H1 (cell line): ENCODE data around the gene TNFRSF8. TPM values are rescaled to one million over a fixed set of nuclear protein-coding genes. Genes with fewer than 3 reads are reported as not detected.

ENCODE experiments used
- CTCF ChIA-PET: fragments of 300-600 bp; sonication (Branson Sonifier 250); formaldehyde crosslinking; loops from one replicate; lab custom pipeline; 2021; ENCODE audit not compliant: partially characterized antibody; lab: Charles Lee
- POLR2A ChIA-PET: fragments of 300-600 bp; sonication (Branson Sonifier 250); formaldehyde crosslinking; loops from one replicate; lab custom pipeline; 2021; ENCODE audit warnings: inconsistent platforms; ENCODE audit not compliant: partially characterized antibody; lab: Charles Lee
- DNase-seq, 2 experiments: peaks; one replicate each; pipeline versions ENCODE4 v3.0.0 to v3.0.0-alpha.2; 2010 to 2022; ENCODE audit warnings: low spot score in 2 of 2, low read depth in 1 of 2, mixed read lengths in 1 of 2
- FAIRE-seq: peaks from 2 replicates; lab custom pipeline; 2011; peaks lifted over from hg19 to GRCh38; lab: Jason Lieb, UNC
- H2AFZ ChIP-seq: 2 replicates; pipeline ENCODE4 v1.8.1; 2012; ENCODE audit warnings: low read length, inconsistent platforms
- H2AK5ac ChIP-seq: 2 replicates; pipeline ENCODE4 v1.6.1; 2013; ENCODE audit warnings: low read depth, low read length
- H2BK120ac ChIP-seq: replicated peaks from 2 replicates; pipeline ENCODE3; 2013; ENCODE audit warnings: low read depth, low read length, inconsistent platforms
- H2BK12ac ChIP-seq: 2 replicates; pipeline ENCODE4 v1.6.1; 2013; ENCODE audit warnings: low read depth, low read length
- H2BK15ac ChIP-seq: 2 replicates; pipeline ENCODE4 v1.6.1; 2013; ENCODE audit warnings: low read length
- H2BK20ac ChIP-seq: 2 replicates; pipeline ENCODE4 v1.6.1; 2013; ENCODE audit warnings: low read length
- H2BK5ac ChIP-seq: 2 replicates; pipeline ENCODE4 v1.6.1; 2013; ENCODE audit warnings: low read depth, low read length
- H3K14ac ChIP-seq: 2 replicates; pipeline ENCODE4 v1.6.1; 2013; ENCODE audit warnings: inconsistent platforms; ENCODE audit not compliant: insufficient read length
- H3K18ac ChIP-seq: 2 replicates; pipeline ENCODE4 v1.6.1; 2013; ENCODE audit warnings: low read length; ENCODE audit errors: extremely low read depth
- H3K23ac ChIP-seq: 2 replicates; pipeline ENCODE4 v1.6.1; 2013; ENCODE audit warnings: inconsistent platforms; ENCODE audit not compliant: insufficient read length
- H3K23me2 ChIP-seq: 2 replicates; pipeline ENCODE4 v1.6.1; 2013; ENCODE audit warnings: low read depth, low read length
- H3K27ac ChIP-seq: 2 replicates; pipeline ENCODE4 v1.6.1; 2011; ENCODE audit warnings: low read depth, low read length, inconsistent platforms
- H3K27me3 ChIP-seq, 4 experiments: replicated peaks in 1 of 4; 1 replicate in 1 of 4; 2 replicates in 3 of 4; pipeline versions ENCODE4 v1.6.1 to v1.8.1; 2011 to 2013; ENCODE audit warnings: low read length in 3 of 4, mild to moderate bottlenecking in 3 of 4, inconsistent platforms in 2 of 4, mixed read lengths in 2 of 4, moderate library complexity in 1 of 4; ENCODE audit not compliant: control insufficient read depth in 3 of 4, insufficient read depth in 3 of 4; ENCODE audit errors: extremely low read depth in 1 of 4
- H3K36me3 ChIP-seq, 4 experiments: 2 replicates each; pipeline versions ENCODE4 v1.6.1 to v1.8.1; 2011 to 2013; ENCODE audit warnings: mild to moderate bottlenecking in 4 of 4, low read length in 3 of 4, moderate library complexity in 2 of 4, control low read depth in 1 of 4, inconsistent platforms in 1 of 4; ENCODE audit not compliant: insufficient read depth in 4 of 4, control insufficient read depth in 2 of 4
- H3K4ac ChIP-seq: replicated peaks from 2 replicates; pipeline ENCODE3; 2013; ENCODE audit warnings: low read length, low read depth, mixed read lengths, inconsistent platforms; ENCODE audit not compliant: insufficient read length
- H3K4me1 ChIP-seq, 4 experiments: replicated peaks in 1 of 4; 1 replicate in 1 of 4; 2 replicates in 3 of 4; pipeline versions ENCODE4 v1.6.1 to v1.8.1; 2011 to 2013; ENCODE audit warnings: low read length in 3 of 4, inconsistent platforms in 2 of 4, mixed read lengths in 1 of 4; ENCODE audit not compliant: insufficient read depth in 4 of 4, control insufficient read depth in 3 of 4
- H3K4me2 ChIP-seq, 2 experiments: 2 replicates each; pipeline versions ENCODE4 v1.6.1 to v1.8.1; 2011 to 2013; ENCODE audit warnings: low read depth in 2 of 2, low read length in 2 of 2, control low read depth in 1 of 2, inconsistent platforms in 1 of 2, mild to moderate bottlenecking in 1 of 2; ENCODE audit not compliant: insufficient read depth in 1 of 2
- H3K4me3 ChIP-seq, 4 experiments: fragments of 200-600, 300-600 bp in 1 of 4; sonication (generic), shearing (Covaris generic), sonication (Bioruptor Twin) in 1 of 4; 2 replicates each; pipeline versions ENCODE4 v1.5.1 to v1.8.1; 2011 to 2016; ENCODE audit warnings: low read length in 4 of 4, low read depth in 3 of 4, control low read depth in 2 of 4, inconsistent platforms in 2 of 4, mild to moderate bottlenecking in 2 of 4, mixed read lengths in 1 of 4, moderate library complexity in 1 of 4; ENCODE audit not compliant: insufficient read depth in 2 of 4; ENCODE audit errors: extremely low read depth in 1 of 4
- H3K56ac ChIP-seq: replicated peaks from 2 replicates; pipeline ENCODE3; 2013; ENCODE audit warnings: low read depth, mild to moderate bottlenecking, mixed read lengths, low read length, inconsistent platforms; ENCODE audit not compliant: insufficient read length
- H3K79me1 ChIP-seq: 2 replicates; pipeline ENCODE4 v1.6.1; 2013; ENCODE audit warnings: low read depth, low read length, control low read depth
- H3K79me2 ChIP-seq, 2 experiments: 2 replicates each; pipeline versions ENCODE4 v1.6.1 to v1.8.1; 2012 to 2013; ENCODE audit warnings: low read length in 2 of 2, mild to moderate bottlenecking in 2 of 2, inconsistent platforms in 1 of 2; ENCODE audit not compliant: insufficient read depth in 2 of 2, control insufficient read depth in 1 of 2
- H3K9ac ChIP-seq, 4 experiments: replicated peaks in 1 of 4; 1 replicate in 1 of 4; 2 replicates in 3 of 4; pipeline versions ENCODE4 v1.6.1 to v1.8.1; 2011 to 2013; ENCODE audit warnings: low read depth in 3 of 4, low read length in 3 of 4, control low read depth in 2 of 4, mild to moderate bottlenecking in 2 of 4, moderate library complexity in 2 of 4, inconsistent platforms in 1 of 4; ENCODE audit errors: extremely low read depth in 1 of 4
- H3K9me3 ChIP-seq, 2 experiments: 2 replicates each; pipeline versions ENCODE4 v1.6.1 to v1.8.1; 2012 to 2013; ENCODE audit warnings: mild to moderate bottlenecking in 2 of 2, moderate library complexity in 2 of 2, control low read depth in 1 of 2, inconsistent platforms in 1 of 2, low read depth in 1 of 2, low read length in 1 of 2, mixed read lengths in 1 of 2; ENCODE audit not compliant: insufficient read depth in 2 of 2
- H4K20me1 ChIP-seq, 2 experiments: replicated peaks in 1 of 2; 2 replicates each; pipeline versions ENCODE3 to v1.8.1; 2011 to 2013; ENCODE audit warnings: inconsistent platforms in 2 of 2, low read length in 2 of 2, mild to moderate bottlenecking in 1 of 2; ENCODE audit not compliant: insufficient read depth in 2 of 2, control insufficient read depth in 1 of 2
- H4K5ac ChIP-seq: 2 replicates; pipeline ENCODE4 v1.6.1; 2013; ENCODE audit warnings: low read length, low read depth, mixed read lengths, inconsistent platforms; ENCODE audit not compliant: insufficient read length
- H4K8ac ChIP-seq: 2 replicates; pipeline ENCODE4 v1.8.0; 2013; ENCODE audit warnings: mild to moderate bottlenecking, moderate library complexity, low read length, inconsistent platforms; ENCODE audit not compliant: insufficient read depth; ENCODE audit errors: extremely low read depth
- H4K91ac ChIP-seq: replicated peaks from 2 replicates; pipeline ENCODE3; 2013; ENCODE audit warnings: low read length, mixed read lengths, inconsistent platforms; ENCODE audit not compliant: insufficient read length
- BACH1 ChIP-seq: IDR thresholded peaks from 2 replicates; pipeline ENCODE4 v1.6.1; 2012; ENCODE audit warnings: low read length, improper control_type of control experiment
- KDM1A ChIP-seq: fragments of 200-600, 300-600 bp; sonication (generic); IDR thresholded peaks from 2 replicates; pipeline ENCODE4 v1.7.1; 2016; ENCODE audit warnings: mild to moderate bottlenecking, low read length, borderline replicate concordance
- RBBP5 ChIP-seq: IDR thresholded peaks from 2 replicates; pipeline ENCODE4 v1.7.1; 2012; ENCODE audit warnings: low read depth, mild to moderate bottlenecking, inconsistent platforms, low read length, moderate library complexity, borderline replicate concordance
- WGBS, 2 experiments: shearing (Covaris generic) in 1 of 2; methylation state at CpG; one replicate each; pipeline versions ENCODE4 v1.1.6 to v1.1.7; 2013 to 2015; ENCODE audit warnings: low lambda C conversion rate in 2 of 2, mixed read lengths in 2 of 2, inconsistent platforms in 1 of 2, low coverage in 1 of 2, missing lambda C conversion rate in 1 of 2; ENCODE audit not compliant: insufficient replicate concordance in 2 of 2, insufficient coverage in 1 of 2, insufficient read length in 1 of 2; ENCODE audit errors: extremely low coverage in 1 of 2, missing lambda C conversion rate in 1 of 2; 5-methylcytosine and 5-hydroxymethylcytosine counted together
- polyA plus RNA-seq, 7 experiments: library from polyadenylated mRNA; depleted of rRNA in 3 of 7; stranded (reverse) in 5 of 7; unstranded in 2 of 7; fragments of >200 nt in 5 of 7; fragments of 200-250 nt in 2 of 7; gene quantifications; 1 replicate in 5 of 7; 2 replicates in 1 of 7; 4 replicates in 1 of 7; pipeline versions ENCODE4 v1.2.1 to v1.2.3, GENCODE V29; 2011 to 2013; ENCODE audit warnings: missing spikeins in 2 of 7, mixed read lengths in 2 of 7
- total RNA-seq: library from RNA; stranded (reverse); fragmentation: NEBNext Ultra II Directional; extraction: Animal tissue kit (Norgen Biotek cat#: 25700); gene quantifications from 2 replicates; pipeline ENCODE4 v1.2.1, GENCODE V29; 2021

TNFRSF8 gene
- total and polyA plus RNA-seq, 2 of the 8 experiments (the other 6 are each of a cell fraction or from before 2014, with no cell fraction given) = 23.2 to 32.7 TPM

DNA sequence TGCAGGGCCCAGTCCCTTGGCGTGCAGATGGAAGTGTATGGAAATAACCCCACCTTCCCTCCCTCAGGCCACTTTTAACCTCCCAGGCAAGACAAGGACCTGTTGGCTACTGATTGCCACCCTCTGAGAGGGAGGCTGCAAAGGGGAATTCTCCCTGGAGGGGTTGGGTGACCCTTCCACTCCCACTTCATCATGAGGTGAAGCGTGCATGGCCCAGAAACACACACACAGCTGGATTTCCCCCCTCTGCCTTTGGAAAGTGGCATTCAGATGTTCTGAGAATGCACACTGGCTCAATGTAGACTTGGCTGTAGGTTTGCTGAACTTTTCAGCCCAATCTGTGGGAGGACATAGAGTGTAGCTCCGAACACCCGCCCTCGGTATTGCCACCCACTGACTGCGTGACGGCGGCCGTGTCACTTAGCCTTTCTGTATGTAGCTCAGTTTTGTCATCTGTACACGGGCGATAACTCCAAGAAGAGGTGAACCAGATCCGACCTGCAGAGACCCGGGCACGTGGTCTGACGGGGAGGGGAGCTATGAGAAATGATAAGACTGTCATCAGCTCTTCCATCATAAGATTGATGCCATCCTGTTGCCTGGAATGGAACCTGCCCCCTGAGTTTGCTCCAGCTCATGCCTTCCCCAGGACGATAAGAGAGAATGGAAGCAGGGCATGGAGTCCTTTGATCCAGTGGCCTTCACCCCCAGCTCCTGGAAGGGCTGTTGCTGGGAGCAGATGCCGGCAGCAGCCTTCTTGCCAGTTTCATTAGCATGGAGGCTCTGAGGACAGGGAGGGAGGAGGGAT lies 24.5 kb upstream of the TNFRSF8 start:
- Histone ChIP-seq H3K14ac (no peak overlapping the region), H2BK120ac (no peak overlapping the region), H4K5ac (no peak overlapping the region), H3K4ac (no peak overlapping the region), H3K4me3 (no peak overlapping the region), H2AFZ (no peak overlapping the region), H3K79me2 (no peaks in the 10 kb centered on the region), H2AK5ac (no peak overlapping the region), H3K4me1 (no peaks in the 10 kb centered on the region; a peak in 1 of 7 replicates), H4K20me1 (no peaks in the 10 kb centered on the region), H2BK5ac (no peak overlapping the region), H4K8ac (no peak overlapping the region; the same call in 1 of the 2 replicates), H3K36me3 (no peaks in the 10 kb centered on the region), H3K9me3 (no peaks in the 10 kb centered on the region), H3K23ac (no peak overlapping the region), H3K9ac (no peak overlapping the region), H3K27me3 (no peaks in the 10 kb centered on the region), H4K91ac (no peak overlapping the region), H3K18ac (no peak overlapping the region), H3K56ac (no peak overlapping the region), H2BK20ac (no peak overlapping the region), H3K4me2 (no peak overlapping the region), H3K23me2 (no peaks in the 10 kb centered on the region), H3K79me1 (no peaks in the 10 kb centered on the region), H2BK12ac (no peak overlapping the region), H3K27ac (no peak overlapping the region; the same call in 1 of the 2 replicates), H2BK15ac (no peak overlapping the region)
- 89% methylated on average over 17 of the region's 17 CpGs; no CpG with 5 or more reads in 1 of the 2 experiments for WGBS, 2 experiments
- ChIA-PET POLR2A (interaction anchor here (0.9 to 3.8 kb wide), 11 partner anchors 8 to 128 kb away, joined by 3 to 17 read pairs (median 4); partner anchors contain the start of genes MFN2, MIIP and TNFRSF8), CTCF (interaction anchor here (1.2 to 3.9 kb wide), 10 partner anchors 8 to 170 kb away, joined by 3 to 31 read pairs (median 6); no protein-coding TSS in a partner anchor)
- no peak for DNase-seq
- no peak for FAIRE-seq
- TF ChIP-seq RBBP5 = no peak
- TF ChIP-seq KDM1A = no peak
- TF ChIP-seq BACH1 = no peak
